Liver (tissue), 9 donors: ENCODE data around the gene RPS6KA2. TPM values are rescaled to one million over a fixed set of nuclear protein-coding genes. Genes with fewer than 3 reads are reported as not detected.
A peak's percentile ranks its signal among the peaks of the same experiment; 100 is the strongest.

Experiments used
- DNase-seq: peaks from one replicate; pipeline ENCODE4 v3.0.0-alpha.2; 2017; ENCODE audit warnings: low spot score
- H3K27ac ChIP-seq, 2 donors: one replicate each; pipeline ENCODE4 v1.7.0; 2013; ENCODE audit warnings: inconsistent platforms in 2 of 2, low read length in 2 of 2, control low read depth in 1 of 2, low read depth in 1 of 2, mild to moderate bottlenecking in 1 of 2
- H3K27me3 ChIP-seq, 4 donors: one replicate each; pipeline versions ENCODE4 v1.6.1 to v1.7.0; 2013; ENCODE audit warnings: low read length in 3 of 4, inconsistent platforms in 1 of 4, mild to moderate bottlenecking in 1 of 4, moderate library complexity in 1 of 4; ENCODE audit not compliant: control insufficient read depth in 4 of 4, insufficient read depth in 4 of 4
- H3K36me3 ChIP-seq, 4 donors: one replicate each; pipeline versions ENCODE4 v1.6.1 to v1.7.0; 2013; ENCODE audit warnings: low read length in 3 of 4, mild to moderate bottlenecking in 3 of 4, low read depth in 1 of 4, moderate library complexity in 1 of 4; ENCODE audit not compliant: control insufficient read depth in 4 of 4, insufficient read depth in 3 of 4
- H3K4me1 ChIP-seq, 4 donors: one replicate each; pipeline versions ENCODE4 v1.6.1 to v1.7.0; 2013; ENCODE audit warnings: low read length in 3 of 4, mild to moderate bottlenecking in 3 of 4, moderate library complexity in 1 of 4; ENCODE audit not compliant: control insufficient read depth in 4 of 4, insufficient read depth in 4 of 4
- H3K4me3 ChIP-seq, 3 donors: one replicate each; pipeline versions ENCODE4 v1.6.1 to v1.7.0; 2013; ENCODE audit warnings: low read length in 3 of 3, control low read depth in 1 of 3, low read depth in 1 of 3, mild to moderate bottlenecking in 1 of 3
- H3K9ac ChIP-seq, 2 donors: one replicate each; pipeline ENCODE4 v1.7.0; 2013; ENCODE audit warnings: low read length in 2 of 2, mild to moderate bottlenecking in 2 of 2, moderate library complexity in 2 of 2, control low read depth in 1 of 2, low read depth in 1 of 2
- H3K9me3 ChIP-seq, 4 donors: one replicate each; pipeline versions ENCODE4 v1.6.1 to v1.7.0; 2013; ENCODE audit warnings: low read length in 3 of 4; ENCODE audit not compliant: control insufficient read depth in 4 of 4
- ATF3 ChIP-seq: IDR thresholded peaks from 2 replicates; pipeline ENCODE4 v1.6.1; 2016; ENCODE audit warnings: antibody characterized with exemption
- CTCF ChIP-seq: fragments of 150-350 bp; IDR thresholded peaks from 2 replicates; pipeline ENCODE4 v1.5.1; 2017; ENCODE audit warnings: improper control_type of control experiment, low read depth, low read length; ENCODE audit not compliant: missing input control
- EGR1 ChIP-seq, 2 donors: IDR thresholded peaks; 2 replicates each; pipeline ENCODE4 v1.6.1; 2016 to 2018; ENCODE audit warnings: antibody characterized with exemption in 2 of 2, low read depth in 2 of 2
- FOXA1 ChIP-seq: IDR thresholded peaks from 2 replicates; pipeline ENCODE4 v1.6.1; 2016; ENCODE audit warnings: antibody characterized with exemption
- FOXA2 ChIP-seq: IDR thresholded peaks from 2 replicates; pipeline ENCODE4 v1.6.1; 2016; ENCODE audit warnings: antibody characterized with exemption
- GABPA ChIP-seq, 2 donors: IDR thresholded peaks in 1 of 2; conservative IDR thresholded peaks in 1 of 2; 2 replicates each; pipeline ENCODE4 v1.6.1; 2016; ENCODE audit warnings: antibody characterized with exemption in 2 of 2, mild to moderate bottlenecking in 1 of 2, moderate library complexity in 1 of 2
- HNF4A ChIP-seq, 2 donors: conservative IDR thresholded peaks; 2 replicates each; pipeline ENCODE4 v1.6.1; 2016; ENCODE audit warnings: antibody characterized with exemption in 2 of 2, mild to moderate bottlenecking in 2 of 2
- MAX ChIP-seq: IDR thresholded peaks from 2 replicates; pipeline ENCODE4 v1.6.1; 2016; ENCODE audit warnings: antibody characterized with exemption
- NR2F2 ChIP-seq: IDR thresholded peaks from 2 replicates; pipeline ENCODE4 v1.6.1; 2016; ENCODE audit warnings: antibody characterized with exemption
- REST ChIP-seq: IDR thresholded peaks from 2 replicates; pipeline ENCODE4 v1.6.1; 2016; ENCODE audit warnings: antibody characterized with exemption, mild to moderate bottlenecking
- RXRA ChIP-seq, 2 donors: IDR thresholded peaks; 2 replicates each; pipeline ENCODE4 v1.6.1; 2017 to 2018; ENCODE audit warnings: antibody characterized with exemption in 2 of 2, mild to moderate bottlenecking in 1 of 2
- SP1 ChIP-seq: IDR thresholded peaks from 2 replicates; pipeline ENCODE4 v1.6.1; 2018; ENCODE audit warnings: antibody characterized with exemption, mild to moderate bottlenecking
- TAF1 ChIP-seq: conservative IDR thresholded peaks from 2 replicates; pipeline ENCODE4 v1.6.1; 2016; ENCODE audit warnings: antibody characterized with exemption, mild to moderate bottlenecking
- ZBTB33 ChIP-seq: IDR thresholded peaks from 2 replicates; pipeline ENCODE4 v1.6.1; 2016; ENCODE audit warnings: antibody characterized with exemption
- WGBS: extraction: QIAGEN DNeasy Blood & Tissue Kit; methylation state at CpG from one replicate; pipeline ENCODE4 v1.1.7; 2013; 5-methylcytosine and 5-hydroxymethylcytosine counted together
- polyA plus RNA-seq, 2 donors: library from polyadenylated mRNA; stranded (reverse) in 1 of 2; unstranded in 1 of 2; fragments of 200-250 nt in 1 of 2; fragments of >200 nt in 1 of 2; fragmentation: Nextera tagmentation in 1 of 2; extraction: Ambion mirVana in 1 of 2; gene quantifications; one replicate each; pipeline versions ENCODE4 v1.2.1 to v1.2.3, GENCODE V29; 2013 to 2015
- total RNA-seq, 2 donors: library from RNA; depleted of rRNA; stranded (reverse); fragments of >200 nt; gene quantifications; one replicate each; pipeline ENCODE4 v1.2.3, GENCODE V29; 2014
- donor health status: healthy.
- donor health status: healthy.
- donor health status: healthy.
- donor health status: healthy.
- donor health status: healthy.

Gene RPS6KA2
- total and polyA plus RNA-seq, 4 donors: 2.5 to 9.0 (median 5.0) TPM

GRCh38 chr6:166436195-166437139 is 190.6 kb downstream of the RPS6KA2 start:
- TF ChIP-seq EGR1 (IDR thresholded peaks at IDR 0.05; ENCODE audit: low read depth in 2 of 2): no peak
- peak; percentile 56 for TF ChIP-seq NR2F2
- Histone ChIP-seq H3K27me3 (no peaks in the 10 kb centered on the region), H3K4me1 (no peaks in the 10 kb centered on the region), H3K9me3 (no peaks in the 10 kb centered on the region), H3K4me3 (no peak overlapping the region), H3K9ac (no peak overlapping the region), H3K27ac (no peak overlapping the region), H3K36me3 (peaks cover 0 to 5% (median 0%) of the 10 kb centered on the region in 4 donors)
- DNase-seq: no peak
- WGBS: 90% methylated on average over 24 of the region's 24 CpGs

GRCh38 chr6:166435574-166435973 is 191.5 kb downstream of the RPS6KA2 start:
- Histone ChIP-seq H3K9ac (no peak overlapping the region), H3K4me3 (no peak overlapping the region), H3K4me1 (no peaks in the 10 kb centered on the region), H3K36me3 (peaks cover 0 to 6% (median under 1%) of the 10 kb centered on the region in 4 donors), H3K27me3 (no peaks in the 10 kb centered on the region), H3K9me3 (peaks cover 0 to under 1% (median 0%) of the 10 kb centered on the region in 4 donors), H3K27ac (no peak overlapping the region)
- WGBS: 77% methylated on average over 10 of the region's 10 CpGs
- DNase-seq: no peak
- TF ChIP-seq EGR1 (IDR thresholded peaks at IDR 0.05; ENCODE audit: low read depth in 2 of 2): no peak
- no peak for TF ChIP-seq GABPA (IDR thresholded peaks at IDR 0.05 in 1 of 2, conservative IDR thresholded peaks at IDR 0.05 in 1 of 2)
- no peak for TF ChIP-seq MAX
- TF ChIP-seq ATF3: no peak
- no peak for TF ChIP-seq NR2F2
- no peak for TF ChIP-seq FOXA2
- no peak for TF ChIP-seq RXRA (IDR thresholded peaks at IDR 0.05)
- no peak for TF ChIP-seq HNF4A (conservative IDR thresholded peaks at IDR 0.05)

GRCh38 chr6:166434336-166434735 is 192.7 kb downstream of the RPS6KA2 start:
- 90% methylated on average over 5 of the region's 5 CpGs for WGBS
- no peak for DNase-seq
- Histone ChIP-seq H3K27ac (no peak overlapping the region), H3K36me3 (peaks cover 0 to 12% (median under 1%) of the 10 kb centered on the region in 4 donors), H3K27me3 (no peaks in the 10 kb centered on the region), H3K4me1 (no peaks in the 10 kb centered on the region), H3K9ac (no peak overlapping the region), H3K9me3 (peaks cover 0 to 4% (median 0%) of the 10 kb centered on the region in 4 donors), H3K4me3 (no peak overlapping the region)
- no peak for TF ChIP-seq GABPA (IDR thresholded peaks at IDR 0.05 in 1 of 2, conservative IDR thresholded peaks at IDR 0.05 in 1 of 2)
- no peak for TF ChIP-seq EGR1 (IDR thresholded peaks at IDR 0.05; ENCODE audit: low read depth in 2 of 2)
- TF ChIP-seq FOXA1: no peak
- no peak for TF ChIP-seq MAX
- TF ChIP-seq ZBTB33: no peak
- TF ChIP-seq HNF4A (conservative IDR thresholded peaks at IDR 0.05): no peak
- TF ChIP-seq TAF1: no peak
- TF ChIP-seq SP1: no peak
- no peak for TF ChIP-seq ATF3
- no peak for TF ChIP-seq FOXA2
- TF ChIP-seq CTCF: no peak
- TF ChIP-seq REST: no peak
